KMS-11 (cell line): ENCODE data around the gene INPP5K.

Experiments
- H2AFZ ChIP-seq: fragments of 200-600 bp; sonication (generic); 2 replicates; pipeline ENCODE4 v1.6.1; 2016; ENCODE audit warnings: antibody characterized with exemption, mixed run types, low read depth
- H3K27ac ChIP-seq: fragments of 200-600 bp; sonication (generic); 2 replicates; pipeline ENCODE4 v1.6.1; 2016; ENCODE audit warnings: mild to moderate bottlenecking, mixed run types
- H3K27me3 ChIP-seq: fragments of 200-600 bp; sonication (generic); 2 replicates; pipeline ENCODE4 v1.6.1; 2017; ENCODE audit warnings: mild to moderate bottlenecking, low read depth, mixed run types, moderate library complexity; ENCODE audit not compliant: insufficient read depth
- H3K36me3 ChIP-seq: fragments of 200-600 bp; sonication (generic); 2 replicates; pipeline ENCODE4 v1.6.1; 2017; ENCODE audit warnings: mild to moderate bottlenecking, mixed run types; ENCODE audit not compliant: insufficient read depth
- H3K4me1 ChIP-seq: fragments of 200-600 bp; sonication (generic); 2 replicates; pipeline ENCODE4 v1.6.1; 2016; ENCODE audit warnings: mild to moderate bottlenecking, low read depth, mixed run types; ENCODE audit not compliant: poor library complexity, severe bottlenecking
- H3K4me2 ChIP-seq: fragments of 200-600 bp; sonication (generic); 2 replicates; pipeline ENCODE4 v1.7.0; 2016; ENCODE audit warnings: mild to moderate bottlenecking, mixed run types
- H3K4me3 ChIP-seq: fragments of 200-600 bp; sonication (generic); IDR thresholded peaks from 2 replicates; pipeline ENCODE4 v1.6.1; 2017; ENCODE audit warnings: low read depth, low read length, mixed read lengths; ENCODE audit not compliant: insufficient read depth
- H3K79me2 ChIP-seq: fragments of 200-600 bp; sonication (generic); 2 replicates; pipeline ENCODE4 v1.6.1; 2016; ENCODE audit warnings: low read depth, mixed run types; ENCODE audit not compliant: insufficient read depth
- H3K9ac ChIP-seq: fragments of 200-600 bp; sonication (generic); 2 replicates; pipeline ENCODE4 v1.6.1; 2016; ENCODE audit warnings: mild to moderate bottlenecking, mixed run types
- H4K20me1 ChIP-seq: fragments of 200-600 bp; sonication (generic); 2 replicates; pipeline ENCODE4 v1.6.1; 2016; ENCODE audit warnings: mild to moderate bottlenecking, mixed run types; ENCODE audit not compliant: insufficient read depth
- CTCF ChIP-seq: fragments of 200-600 bp; sonication (generic); conservative IDR thresholded peaks from 2 replicates; pipeline ENCODE4 v1.6.1; 2017; ENCODE audit warnings: low read depth, mild to moderate bottlenecking, antibody characterized with exemption, low read length, moderate library complexity, mixed read lengths

INPP5K gene

GRCh38 chr17:1559047-1560043, 42.9 kb upstream of the INPP5K start:
- Histone ChIP-seq H3K36me3 (no peaks in the 10 kb centered on the region), H3K27ac (no peak overlapping the region), H4K20me1 (no peaks in the 10 kb centered on the region), H3K9ac (no peak overlapping the region), H2AFZ (no peak overlapping the region), H3K27me3 (no peaks in the 10 kb centered on the region), H3K79me2 (peaks cover 12% of the 10 kb centered on the region; the same call in 1 of the 2 replicates), H3K4me2 (no peak overlapping the region), H3K4me3 (no peak overlapping the region), H3K4me1 (peaks cover 4% of the 10 kb centered on the region)
- TF ChIP-seq CTCF: no peak

GRCh38 chr17:1558401-1558800, 42.0 kb upstream of the INPP5K start:
- H3K4me3 ChIP-seq: no peak overlapping the region
- peaks cover 12% of the 10 kb centered on the region; the same call in 1 of the 2 replicates for H3K79me2 ChIP-seq
- no peaks in the 10 kb centered on the region for H3K36me3 ChIP-seq
- no peaks in the 10 kb centered on the region for H4K20me1 ChIP-seq
- H3K4me2 ChIP-seq: no peak overlapping the region
- H3K9ac ChIP-seq: no peak overlapping the region
- no peak for TF ChIP-seq CTCF
- H3K4me1 ChIP-seq: peaks cover 4% of the 10 kb centered on the region
- H3K27me3 ChIP-seq: no peaks in the 10 kb centered on the region
- H2AFZ ChIP-seq: no peak overlapping the region
- H3K27ac ChIP-seq: no peak overlapping the region

DNA sequence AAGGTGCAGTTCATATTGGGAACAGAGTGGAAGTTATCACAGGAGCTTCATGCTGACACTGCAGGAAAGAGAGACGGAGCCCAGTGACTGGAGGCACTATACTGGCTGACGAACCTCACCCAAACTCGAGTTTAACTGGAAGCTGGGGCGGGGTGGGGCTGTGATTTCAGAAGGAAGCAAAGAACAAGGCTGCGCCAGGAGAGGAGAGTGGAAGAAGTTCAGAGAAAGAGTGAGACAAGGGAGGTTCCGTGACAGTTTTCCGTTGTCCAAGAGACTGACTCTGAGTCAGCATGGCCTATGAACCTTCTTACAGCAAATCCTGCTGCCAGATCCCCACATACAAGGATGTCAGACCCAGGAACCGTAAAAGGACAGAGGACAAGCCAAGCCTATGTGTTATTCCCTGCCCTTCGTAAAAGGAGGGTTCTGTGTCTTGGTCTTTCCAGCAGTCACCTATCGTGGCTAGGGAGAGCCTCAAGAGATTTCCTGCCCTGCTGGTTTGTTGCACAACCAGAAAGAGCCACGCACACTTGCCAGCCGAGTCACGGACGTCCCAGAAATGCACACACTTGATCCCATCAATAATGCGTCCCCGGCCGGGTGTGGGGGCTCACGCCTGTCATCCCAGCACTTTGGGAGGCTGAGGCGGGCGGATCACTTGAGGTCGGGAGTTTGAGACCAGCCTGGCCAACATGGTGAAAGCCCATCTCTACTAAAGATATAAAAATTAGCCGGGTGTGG, 41.1 kb upstream of the INPP5K start:
- no peak for TF ChIP-seq CTCF
- Histone ChIP-seq H3K9ac (no peak overlapping the region), H3K36me3 (no peaks in the 10 kb centered on the region), H2AFZ (no peak overlapping the region), H3K4me2 (no peak overlapping the region), H3K27me3 (no peaks in the 10 kb centered on the region), H3K27ac (no peak overlapping the region), H3K79me2 (peaks cover 12% of the 10 kb centered on the region; the same call in 1 of the 2 replicates), H3K4me3 (no peak overlapping the region), H4K20me1 (no peaks in the 10 kb centered on the region), H3K4me1 (peaks cover 4% of the 10 kb centered on the region)

GRCh38 chr17:1555651-1556471, 39.4 kb upstream of the INPP5K start:
- Histone ChIP-seq H3K4me3 (no peak overlapping the region), H3K27ac (no peak overlapping the region), H2AFZ (no peak overlapping the region), H3K9ac (no peak overlapping the region), H3K79me2 (peaks cover 8% of the 10 kb centered on the region; the same call in 1 of the 2 replicates), H3K4me2 (no peak overlapping the region), H3K27me3 (no peaks in the 10 kb centered on the region), H3K36me3 (no peaks in the 10 kb centered on the region), H3K4me1 (peaks cover 1% of the 10 kb centered on the region), H4K20me1 (no peaks in the 10 kb centered on the region)
- TF ChIP-seq CTCF: no peak
